PC-3 (cell line): ENCODE measurements around the gene HDGFL2.

Source experiments
- CTCF ChIP-seq: fragments of 300-600 bp; sonication (generic); conservative IDR thresholded peaks from 2 replicates; pipeline ENCODE4 v1.5.1; 2017; ENCODE audit warnings: antibody characterized with exemption, low read depth, mild to moderate bottlenecking, low read length
- EZH2 ChIP-seq: fragments of 300-600 bp; sonication (generic); IDR thresholded peaks from one replicate; pipeline ENCODE4 v1.6.1; 2017; ENCODE audit warnings: antibody characterized with exemption, mild to moderate bottlenecking, low read length; ENCODE audit not compliant: unreplicated experiment
- EZH2phosphoT487 ChIP-seq: fragments of 300-600 bp; sonication (generic); IDR thresholded peaks from 2 replicates; pipeline ENCODE4 v1.6.1; 2018; ENCODE audit warnings: mild to moderate bottlenecking, antibody characterized with exemption, low read length, borderline replicate concordance

- TF ChIP-seq EZH2phosphoT487: no peak
- TF ChIP-seq CTCF: no peak
- TF ChIP-seq EZH2: no peak
Measured at GRCh38 chr19:4471403-4472173, 509 bp upstream of the HDGFL2 start.
